ENCODE data around the gene SLC3A2. TPM values are rescaled to one million over a fixed set of nuclear protein-coding genes. Genes with fewer than 3 reads are reported as not detected.

Gene SLC3A2
- total RNA-seq, 5 donors from 2014 or later (not counting 1 experiment from before 2014, with no cell fraction given) = 178 to 248 (median 237) TPM

DNA sequence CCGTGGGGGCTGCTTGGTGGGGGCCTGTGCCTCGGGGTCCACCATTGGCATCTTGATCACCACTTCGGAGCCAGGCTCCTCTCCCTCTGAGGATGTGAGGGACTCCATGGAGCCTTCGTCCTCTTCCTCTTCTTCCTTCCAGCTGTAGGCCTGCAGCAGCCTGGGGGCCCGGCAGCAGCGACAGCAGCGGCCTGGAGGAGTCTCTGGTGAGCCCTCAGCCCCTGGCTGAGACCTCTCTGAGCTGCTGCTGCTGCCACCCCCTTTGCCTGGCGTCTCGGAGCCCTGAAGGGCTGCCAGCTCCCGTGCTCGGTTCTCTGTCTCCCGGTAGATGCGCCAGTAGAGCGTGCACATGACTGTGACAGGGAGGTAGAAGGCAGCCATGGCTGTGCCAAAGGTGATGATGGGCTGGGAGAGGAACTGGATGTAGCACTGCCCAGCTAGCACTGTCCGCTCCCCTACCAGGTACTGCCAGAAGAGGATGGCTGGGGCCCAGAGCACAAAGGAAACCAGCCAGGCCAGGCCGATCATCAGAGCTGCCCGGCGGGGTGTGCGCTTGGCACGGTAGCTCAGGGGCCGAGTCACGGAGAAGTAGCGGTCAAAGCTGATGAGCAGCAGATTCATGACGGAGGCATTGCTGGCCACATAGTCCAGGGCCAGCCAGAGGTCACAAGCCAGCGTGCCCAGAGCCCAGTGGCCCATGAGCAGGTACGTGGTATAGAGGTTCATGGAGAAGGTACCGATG is 29.6 kb downstream of the SLC3A2 start:
- Mint-ChIP-seq H3K27me3 (peaks cover 3 to 9% of the 10 kb centered on the region in 2 donors), H3K9me3 (no peaks in the 10 kb centered on the region), H3K36me3 (no peaks in the 10 kb centered on the region), H3K4me3 (no peak overlapping the region), H3K4me1 (peaks cover 0 to 3% (median 0%) of the 10 kb centered on the region in 3 donors), H3K27ac (no peak overlapping the region)
- no peak overlapping the region for H3K4me3 ChIP-seq (ENCODE audit: control insufficient read depth in 1 of 2, extremely low read depth in 1 of 2, low read length in 1 of 2)
- peaks cover 0 to 5% of the 10 kb centered on the region in 2 experiments for H3K4me1 ChIP-seq (ENCODE audit: control insufficient read depth in 1 of 2, extremely low read depth in 1 of 2, insufficient read depth in 2 of 2, low read length in 2 of 2)
- peaks cover 0 to 45% of the 10 kb centered on the region in 2 experiments for H3K27me3 ChIP-seq (replicated peaks in 1 of 2; ENCODE audit: control insufficient read depth in 2 of 2, extremely low read depth in 1 of 2, insufficient read depth in 2 of 2, low read length in 1 of 2)
- CTCF ChIA-PET = interaction anchor here in 1 of 2 donors (0.6 kb wide), 1 partner anchor 114 kb away, joined by 3 read pairs; no protein-coding TSS in a partner anchor
- no peaks in the 10 kb centered on the region for H3K9me3 ChIP-seq
- no peaks in the 10 kb centered on the region for H3K36me3 ChIP-seq (ENCODE audit: control insufficient read depth in 2 of 2, extremely low read depth in 1 of 2, insufficient read depth in 1 of 2, low read length in 1 of 2)
- no peak overlapping the region for H3K27ac ChIP-seq (ENCODE audit: low read length)
- POLR2A ChIA-PET = no interaction called here
- DNase-seq (no peak), ATAC-seq (replicated peaks in 1 of 4) (no peak)
- WGBS (ENCODE audit: insufficient coverage) = 93% methylated on average over 24 of the region's 27 CpGs

DNA sequence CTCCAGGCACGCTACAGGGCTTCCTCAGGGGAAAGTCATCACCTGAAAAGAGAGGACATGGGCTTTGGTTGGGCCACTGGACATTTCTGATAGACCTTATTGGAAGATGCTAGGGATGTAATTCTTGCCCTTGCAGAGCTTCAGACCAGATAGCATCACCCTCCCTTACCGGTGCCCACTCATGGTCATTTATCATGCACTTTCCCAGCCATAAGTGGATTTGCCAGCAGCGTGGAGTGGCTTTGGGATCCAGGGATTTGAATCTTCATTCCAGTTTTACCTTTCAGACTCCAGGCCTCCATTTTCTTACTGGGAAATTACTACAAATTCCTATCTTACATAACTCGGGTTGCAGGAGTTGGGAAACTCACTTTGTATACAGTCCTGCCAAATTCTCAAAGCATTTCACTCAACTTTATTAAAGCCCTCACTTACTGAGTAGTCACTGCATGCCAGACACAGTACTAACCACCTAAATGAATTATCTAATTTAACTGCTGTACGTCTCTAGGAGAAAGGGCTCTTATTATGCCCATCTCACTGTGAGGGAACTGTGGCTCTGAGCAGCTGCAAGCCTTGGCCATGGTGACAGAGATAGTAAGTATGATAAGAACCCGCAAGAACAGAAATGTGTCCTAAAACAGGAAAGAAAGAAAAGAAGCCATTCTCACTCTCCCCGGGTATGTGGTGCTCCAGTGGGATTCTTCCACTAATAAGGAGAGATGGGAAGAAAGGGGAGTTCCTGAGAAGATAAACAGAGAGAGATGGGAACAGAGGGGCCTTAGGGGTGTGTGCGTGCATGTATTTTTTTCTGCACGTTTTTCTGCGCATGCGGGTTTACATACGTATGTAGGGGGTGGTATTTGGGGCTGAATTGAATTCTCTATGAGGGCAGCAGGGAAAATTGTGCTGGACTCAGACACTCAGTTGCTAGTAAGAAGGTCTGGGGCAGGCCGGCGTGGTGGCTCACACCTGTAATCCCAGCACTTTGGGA is 30.7 kb downstream of the SLC3A2 start:
- Mint-ChIP-seq H3K9me3 (no peaks in the 10 kb centered on the region), H3K27me3 (peaks cover 3 to 5% of the 10 kb centered on the region in 2 donors), H3K4me1 (peaks cover 0 to 3% (median 0%) of the 10 kb centered on the region in 3 donors), H3K27ac (no peak overlapping the region), H3K4me3 (no peak overlapping the region), H3K36me3 (no peaks in the 10 kb centered on the region)
- WGBS (ENCODE audit: insufficient coverage) = 76% methylated on average over 9 of the region's 14 CpGs
- Histone ChIP-seq H3K27ac (ENCODE audit: low read length) (no peak overlapping the region), H3K4me1 (ENCODE audit: control insufficient read depth in 1 of 2, extremely low read depth in 1 of 2, insufficient read depth in 2 of 2, low read length in 2 of 2) (no peaks in the 10 kb centered on the region), H3K36me3 (ENCODE audit: control insufficient read depth in 2 of 2, extremely low read depth in 1 of 2, insufficient read depth in 1 of 2, low read length in 1 of 2) (no peaks in the 10 kb centered on the region), H3K4me3 (ENCODE audit: control insufficient read depth in 1 of 2, extremely low read depth in 1 of 2, low read length in 1 of 2) (no peak overlapping the region), H3K27me3 (replicated peaks in 1 of 2; ENCODE audit: control insufficient read depth in 2 of 2, extremely low read depth in 1 of 2, insufficient read depth in 2 of 2, low read length in 1 of 2) (peaks cover 0 to 40% of the 10 kb centered on the region in 2 experiments), H3K9me3 (no peaks in the 10 kb centered on the region)
- ATAC-seq (replicated peaks in 1 of 4) (no peak), DNase-seq (no peak)
- ChIA-PET POLR2A (no interaction called here), CTCF (interaction anchor here in 1 of 2 donors (1.3 kb wide), 1 partner anchor 110 kb away, joined by 3 read pairs; no protein-coding TSS in a partner anchor)

DNA sequence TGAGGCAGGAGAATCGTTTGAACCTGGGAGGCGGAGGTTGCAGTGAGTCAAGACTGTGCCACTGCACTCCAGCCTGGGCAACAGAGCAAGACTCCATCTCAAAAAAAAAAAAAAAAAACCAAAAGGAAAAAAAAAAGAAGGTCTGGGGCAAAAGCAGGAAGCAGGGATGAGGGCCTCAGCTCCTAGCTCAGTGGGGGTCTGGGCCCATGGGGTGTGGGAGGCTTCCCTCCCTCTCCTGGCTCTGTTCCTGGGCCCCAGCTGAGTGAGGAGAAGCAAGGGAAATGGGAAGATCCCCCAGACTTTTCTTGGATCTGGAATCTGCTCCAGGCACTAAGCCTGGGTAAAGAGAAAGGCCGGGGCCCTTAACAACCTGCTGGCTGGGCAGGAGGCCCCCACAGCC is 31.6 kb downstream of the SLC3A2 start:
- Histone ChIP-seq H3K4me1 (ENCODE audit: control insufficient read depth in 1 of 2, extremely low read depth in 1 of 2, insufficient read depth in 2 of 2, low read length in 2 of 2) (no peaks in the 10 kb centered on the region), H3K27me3 (replicated peaks in 1 of 2; ENCODE audit: control insufficient read depth in 2 of 2, extremely low read depth in 1 of 2, insufficient read depth in 2 of 2, low read length in 1 of 2) (peaks cover 0 to 39% of the 10 kb centered on the region in 2 experiments), H3K4me3 (ENCODE audit: control insufficient read depth in 1 of 2, extremely low read depth in 1 of 2, low read length in 1 of 2) (no peak overlapping the region), H3K36me3 (ENCODE audit: control insufficient read depth in 2 of 2, extremely low read depth in 1 of 2, insufficient read depth in 1 of 2, low read length in 1 of 2) (no peaks in the 10 kb centered on the region), H3K9me3 (no peaks in the 10 kb centered on the region), H3K27ac (ENCODE audit: low read length) (no peak overlapping the region)
- 67% methylated on average over 1 of the region's 3 CpGs for WGBS (ENCODE audit: insufficient coverage)
- peaks cover 0 to 3% (median 0%) of the 10 kb centered on the region in 3 donors for H3K4me1 Mint-ChIP-seq
- peaks cover 3 to 5% of the 10 kb centered on the region in 2 donors for H3K27me3 Mint-ChIP-seq
- no peak overlapping the region for H3K4me3 Mint-ChIP-seq
- H3K9me3 Mint-ChIP-seq = no peaks in the 10 kb centered on the region
- ATAC-seq (replicated peaks in 1 of 4) = no peak
- no peaks in the 10 kb centered on the region for H3K36me3 Mint-ChIP-seq
- ChIA-PET CTCF (interaction anchor here in 1 of 2 donors (1.3 kb wide), 1 partner anchor 109 kb away, joined by 3 read pairs; no protein-coding TSS in a partner anchor), POLR2A (no interaction called here)
- no peak overlapping the region for H3K27ac Mint-ChIP-seq
- no peak for DNase-seq

DNA sequence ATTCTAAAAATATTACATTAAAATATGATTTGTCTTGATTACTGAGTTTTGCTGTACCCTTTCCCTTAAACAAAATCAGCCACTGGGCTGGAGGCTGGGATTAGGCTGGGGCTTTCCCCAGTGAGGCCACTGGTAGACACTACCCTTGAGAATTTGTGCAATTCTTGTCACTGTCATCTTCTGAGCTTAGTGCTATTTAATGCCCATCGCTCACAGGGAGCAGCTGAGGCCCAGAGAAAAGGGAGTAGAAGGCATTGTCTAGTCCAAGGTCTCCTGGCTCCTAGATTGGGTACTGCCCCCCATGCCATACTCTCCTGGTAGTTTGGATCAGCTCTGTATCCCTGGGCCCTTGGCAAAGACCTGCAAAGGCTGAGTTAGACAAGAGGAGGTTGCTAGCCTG is 33.7 kb downstream of the SLC3A2 start:
- peaks cover 0 to 3% (median 0%) of the 10 kb centered on the region in 3 donors for H3K4me1 Mint-ChIP-seq
- Histone ChIP-seq H3K27me3 (replicated peaks in 1 of 2; ENCODE audit: control insufficient read depth in 2 of 2, extremely low read depth in 1 of 2, insufficient read depth in 2 of 2, low read length in 1 of 2) (peaks cover 0 to 40% of the 10 kb centered on the region in 2 experiments), H3K27ac (ENCODE audit: low read length) (no peak overlapping the region), H3K9me3 (no peaks in the 10 kb centered on the region), H3K4me1 (ENCODE audit: control insufficient read depth in 1 of 2, extremely low read depth in 1 of 2, insufficient read depth in 2 of 2, low read length in 2 of 2) (no peaks in the 10 kb centered on the region), H3K36me3 (ENCODE audit: control insufficient read depth in 2 of 2, extremely low read depth in 1 of 2, insufficient read depth in 1 of 2, low read length in 1 of 2) (no peaks in the 10 kb centered on the region), H3K4me3 (ENCODE audit: control insufficient read depth in 1 of 2, extremely low read depth in 1 of 2, low read length in 1 of 2) (no peak overlapping the region)
- no CpG with 5 or more reads among the region's 1 CpG for WGBS (ENCODE audit: insufficient coverage)
- peaks cover 9 to 13% of the 10 kb centered on the region in 2 donors for H3K27me3 Mint-ChIP-seq
- H3K27ac Mint-ChIP-seq = no peak overlapping the region
- ChIA-PET CTCF (interaction anchor here (0.6 to 1.6 kb wide), 3 partner anchors 8 to 116 kb away, joined by 3 to 7 read pairs (median 6); no protein-coding TSS in a partner anchor), POLR2A (no interaction called here)
- no peak overlapping the region for H3K4me3 Mint-ChIP-seq
- H3K36me3 Mint-ChIP-seq = no peaks in the 10 kb centered on the region
- DNase-seq (no peak), ATAC-seq (replicated peaks in 1 of 4) (no peak)
- no peaks in the 10 kb centered on the region for H3K9me3 Mint-ChIP-seq

DNA sequence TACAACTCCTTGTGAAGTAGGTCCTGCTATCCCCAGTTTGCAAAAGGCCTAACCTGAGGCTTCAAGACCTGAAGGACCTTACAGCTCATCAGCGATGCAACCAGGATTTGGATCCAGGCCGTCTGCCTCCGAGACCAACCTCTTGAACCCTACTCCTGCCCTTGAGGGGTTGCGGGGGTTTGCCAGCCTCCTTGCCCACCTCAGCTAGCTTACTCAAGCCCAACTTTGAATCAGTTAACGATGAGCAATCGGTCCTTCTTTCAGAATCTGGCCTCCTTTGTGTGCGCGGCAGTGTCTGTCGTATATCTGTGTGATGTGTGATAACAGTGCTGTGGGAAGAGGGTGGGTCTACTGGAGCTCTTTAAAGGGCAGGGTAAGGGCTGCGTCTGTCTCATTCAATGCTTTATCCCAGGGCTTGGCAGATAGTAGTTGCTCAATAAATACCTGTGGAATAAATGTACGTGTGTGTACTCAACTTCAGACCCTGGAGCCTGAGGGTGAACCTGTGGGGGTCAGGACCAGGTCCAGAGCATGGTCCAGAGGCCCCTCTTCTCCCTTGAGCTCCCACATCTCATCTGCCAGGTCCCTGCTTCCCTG is 37.3 kb downstream of the SLC3A2 start:
- H3K27me3 Mint-ChIP-seq = peaks cover 29 to 30% of the 10 kb centered on the region in 2 donors
- no peak overlapping the region for H3K4me3 Mint-ChIP-seq
- WGBS (ENCODE audit: insufficient coverage) = 85% methylated on average over 9 of the region's 11 CpGs
- H3K9me3 ChIP-seq = no peaks in the 10 kb centered on the region
- no peaks in the 10 kb centered on the region for H3K36me3 Mint-ChIP-seq
- H3K27ac ChIP-seq (ENCODE audit: low read length) = no peak overlapping the region
- H3K4me1 ChIP-seq (ENCODE audit: control insufficient read depth in 1 of 2, extremely low read depth in 1 of 2, insufficient read depth in 2 of 2, low read length in 2 of 2) = peaks cover 0 to 3% of the 10 kb centered on the region in 2 experiments
- ChIA-PET POLR2A (no interaction called here), CTCF (interaction anchor here in 1 of 2 donors (0.8 kb wide), 1 partner anchor 12 kb away, joined by 3 read pairs; no protein-coding TSS in a partner anchor)
- DNase-seq (no peak), ATAC-seq (replicated peaks in 1 of 4) (no peak)
- no peak overlapping the region for H3K4me3 ChIP-seq (ENCODE audit: control insufficient read depth in 1 of 2, extremely low read depth in 1 of 2, low read length in 1 of 2)
- peaks cover 0 to 50% of the 10 kb centered on the region in 2 experiments for H3K27me3 ChIP-seq (replicated peaks in 1 of 2; ENCODE audit: control insufficient read depth in 2 of 2, extremely low read depth in 1 of 2, insufficient read depth in 2 of 2, low read length in 1 of 2)
- H3K27ac Mint-ChIP-seq = no peak overlapping the region
- H3K36me3 ChIP-seq (ENCODE audit: control insufficient read depth in 2 of 2, extremely low read depth in 1 of 2, insufficient read depth in 1 of 2, low read length in 1 of 2) = no peaks in the 10 kb centered on the region
- H3K9me3 Mint-ChIP-seq = no peaks in the 10 kb centered on the region
- H3K4me1 Mint-ChIP-seq = peaks cover 0 to 4% (median 3%) of the 10 kb centered on the region in 3 donors

DNA sequence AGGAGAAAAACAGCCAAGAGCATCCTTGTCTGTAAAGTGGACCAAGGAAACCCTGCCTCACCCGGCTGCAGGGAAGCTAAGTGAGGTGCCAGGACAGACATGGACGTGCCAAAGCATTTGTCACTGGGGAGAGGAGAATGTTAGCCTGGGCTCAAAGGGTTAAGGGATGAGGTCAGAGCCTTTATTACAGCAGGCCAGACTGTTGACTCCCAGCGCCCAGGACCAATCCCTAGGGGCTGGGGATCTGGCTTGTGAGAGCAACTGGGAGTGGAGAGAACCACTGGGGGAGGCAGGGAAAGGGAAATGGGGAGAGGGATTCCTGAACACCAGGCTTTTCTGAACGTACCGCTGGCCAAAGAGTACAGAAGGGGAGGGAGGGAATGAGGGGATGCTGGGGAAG is 37.8 kb downstream of the SLC3A2 start:
- DNase-seq = no peak
- no peak overlapping the region for H3K27ac Mint-ChIP-seq
- H3K36me3 Mint-ChIP-seq = no peaks in the 10 kb centered on the region
- no peak for ATAC-seq (replicated peaks in 1 of 4)
- H3K9me3 Mint-ChIP-seq = no peaks in the 10 kb centered on the region
- H3K4me1 Mint-ChIP-seq = peaks cover 3 to 8% (median 5%) of the 10 kb centered on the region in 3 donors
- peaks cover 29 to 33% of the 10 kb centered on the region in 2 donors for H3K27me3 Mint-ChIP-seq
- Histone ChIP-seq H3K4me1 (ENCODE audit: control insufficient read depth in 1 of 2, extremely low read depth in 1 of 2, insufficient read depth in 2 of 2, low read length in 2 of 2) (peaks cover 0 to 8% of the 10 kb centered on the region in 2 experiments), H3K27me3 (replicated peaks in 1 of 2; ENCODE audit: control insufficient read depth in 2 of 2, extremely low read depth in 1 of 2, insufficient read depth in 2 of 2, low read length in 1 of 2) (peaks cover 0 to 55% of the 10 kb centered on the region in 2 experiments), H3K36me3 (ENCODE audit: control insufficient read depth in 2 of 2, extremely low read depth in 1 of 2, insufficient read depth in 1 of 2, low read length in 1 of 2) (no peaks in the 10 kb centered on the region), H3K9me3 (no peaks in the 10 kb centered on the region), H3K27ac (ENCODE audit: low read length) (no peak overlapping the region), H3K4me3 (ENCODE audit: control insufficient read depth in 1 of 2, extremely low read depth in 1 of 2, low read length in 1 of 2) (no peak overlapping the region)
- CTCF ChIA-PET = interaction anchor here in 1 of 2 donors (0.8 kb wide), 1 partner anchor 13 kb away, joined by 3 read pairs; no protein-coding TSS in a partner anchor
- WGBS (ENCODE audit: insufficient coverage) = 63% methylated on average over 5 of the region's 5 CpGs
- POLR2A ChIA-PET = no interaction called here
- H3K4me3 Mint-ChIP-seq = no peak overlapping the region

Data from T-cell (primary cell).